WTC11 (cell line): ENCODE measurements around the gene PNLIP. TPM values are rescaled to one million over a fixed set of nuclear protein-coding genes. Genes with fewer than 3 reads are reported as not detected.

Experiments
- ATAC-seq: fragments of 200-7000 bp; cut with Tn5 transposase; 2 replicates; pipeline ENCODE4 v1.10.0; 2021; ENCODE audit warnings: mild to moderate bottlenecking, moderate library complexity
- CTCF ChIA-PET: fragments of 300-600 bp; sonication (Branson Sonifier 250); formaldehyde crosslinking; loops from one replicate; lab custom pipeline; 2021; ENCODE audit warnings: antibody characterized with exemption; lab: Charles Lee
- POLR2A ChIA-PET: fragments of 350-600 bp; sonication (Branson Sonifier 250); formaldehyde crosslinking; loops from one replicate; lab custom pipeline; 2021; ENCODE audit warnings: antibody characterized with exemption; lab: Charles Lee
- DNase-seq: peaks from one replicate; pipeline ENCODE4 v3.0.0; 2021; ENCODE audit warnings: low spot score
- H3K27ac Mint-ChIP-seq: 2 replicates; pipeline ENCODE4 v1.8.0; 2021; ENCODE audit warnings: mixed read lengths
- H3K27me3 Mint-ChIP-seq: 2 replicates; pipeline ENCODE4 v1.8.0; 2021; ENCODE audit warnings: low read depth, mild to moderate bottlenecking, moderate library complexity, mixed read lengths
- H3K36me3 Mint-ChIP-seq: 2 replicates; pipeline ENCODE4 v1.8.0; 2021; ENCODE audit warnings: mixed read lengths
- H3K4me1 Mint-ChIP-seq: 2 replicates; pipeline ENCODE4 v1.8.0; 2022; ENCODE audit warnings: mixed read lengths
- H3K4me3 Mint-ChIP-seq: 2 replicates; pipeline ENCODE4 v1.8.0; 2021; ENCODE audit warnings: mild to moderate bottlenecking, moderate library complexity, mixed read lengths
- H3K9me3 Mint-ChIP-seq: 2 replicates; pipeline ENCODE4 v1.8.0; 2021; ENCODE audit warnings: mixed read lengths
- AR ChIP-seq: fragments of 250-450 bp; sonication (Bioruptor Pico); IDR thresholded peaks from 2 replicates; pipeline ENCODE4 v1.9.0; 2021; ENCODE audit warnings: mild to moderate bottlenecking
- ATF3 ChIP-seq: sonication (generic); formaldehyde crosslinking; conservative IDR thresholded peaks from 2 replicates; pipeline ENCODE4 v1.8.1; 2022; ENCODE audit warnings: mild to moderate bottlenecking, missing genetic modification reagents
- ELF4 ChIP-seq: sonication (generic); formaldehyde crosslinking; IDR thresholded peaks from 2 replicates; pipeline ENCODE4 v1.8.1; 2022; ENCODE audit warnings: low read depth, mild to moderate bottlenecking, moderate library complexity, missing genetic modification reagents
- ETV6 ChIP-seq: sonication (generic); formaldehyde crosslinking; IDR thresholded peaks from 2 replicates; pipeline ENCODE4 v1.8.1; 2022; ENCODE audit warnings: mild to moderate bottlenecking, missing genetic modification reagents
- FOXJ3 ChIP-seq: sonication (generic); formaldehyde crosslinking; IDR thresholded peaks from 2 replicates; pipeline ENCODE4 v1.9.0; 2021; ENCODE audit warnings: missing genetic modification reagents, mild to moderate bottlenecking, borderline replicate concordance
- HMGA2 ChIP-seq: fragments of 250-450 bp; sonication (Bioruptor Pico); IDR thresholded peaks from 2 replicates; pipeline ENCODE4 v1.4.0; 2021; ENCODE audit warnings: mild to moderate bottlenecking, moderate library complexity
- HMGXB4 ChIP-seq: sonication (generic); formaldehyde crosslinking; IDR thresholded peaks from 2 replicates; pipeline ENCODE4 v1.8.1; 2023; ENCODE audit warnings: mild to moderate bottlenecking, moderate library complexity, missing genetic modification reagents
- JUN ChIP-seq: sonication (generic); formaldehyde crosslinking; IDR thresholded peaks from 2 replicates; pipeline ENCODE4 v1.8.0; 2023; ENCODE audit warnings: mild to moderate bottlenecking, missing genetic modification reagents
- MYBL2 ChIP-seq: sonication (generic); formaldehyde crosslinking; IDR thresholded peaks from 2 replicates; pipeline ENCODE4 v1.8.1; 2023; ENCODE audit warnings: mild to moderate bottlenecking, moderate library complexity, missing genetic modification reagents
- NFE2L1 ChIP-seq: sonication (generic); formaldehyde crosslinking; IDR thresholded peaks from 2 replicates; pipeline ENCODE4 v1.8.1; 2023; ENCODE audit warnings: missing genetic modification reagents
- PREB ChIP-seq: sonication (generic); formaldehyde crosslinking; IDR thresholded peaks from 2 replicates; pipeline ENCODE4 v1.8.1; 2022; ENCODE audit warnings: mild to moderate bottlenecking, missing genetic modification reagents, moderate library complexity, borderline replicate concordance
- RORB ChIP-seq: fragments of 250-450 bp; sonication (Bioruptor Pico); IDR thresholded peaks from 2 replicates; pipeline ENCODE4 v1.9.0; 2021; ENCODE audit warnings: mild to moderate bottlenecking
- SMAD3 ChIP-seq: sonication (generic); formaldehyde crosslinking; IDR thresholded peaks from 2 replicates; pipeline ENCODE4 v1.8.0; 2022; ENCODE audit warnings: missing genetic modification reagents, mild to moderate bottlenecking, borderline replicate concordance
- ZMAT4 ChIP-seq: fragments of 250-450 bp; sonication (Bioruptor Pico); IDR thresholded peaks from 2 replicates; pipeline ENCODE4 v1.9.0; 2021; ENCODE audit warnings: mild to moderate bottlenecking
- ZNF121 ChIP-seq: sonication (generic); formaldehyde crosslinking; IDR thresholded peaks from 2 replicates; pipeline ENCODE4 v1.8.0; 2023; ENCODE audit warnings: missing genetic modification reagents
- ZNF263 ChIP-seq: sonication (generic); formaldehyde crosslinking; IDR thresholded peaks from 2 replicates; pipeline ENCODE4 v1.8.1; 2022; ENCODE audit warnings: low read depth, mild to moderate bottlenecking, moderate library complexity, missing genetic modification reagents
- ZNF281 ChIP-seq: sonication (generic); formaldehyde crosslinking; IDR thresholded peaks from 2 replicates; pipeline ENCODE4 v1.8.0; 2023; ENCODE audit warnings: mild to moderate bottlenecking, missing genetic modification reagents
- ZNF317 ChIP-seq: sonication (generic); formaldehyde crosslinking; IDR thresholded peaks from 2 replicates; pipeline ENCODE4 v1.8.1; 2023; ENCODE audit warnings: low read depth, mild to moderate bottlenecking, moderate library complexity, missing genetic modification reagents, borderline replicate concordance
- total RNA-seq: library from RNA; stranded (reverse); gene quantifications from 3 replicates; pipeline ENCODE4 v1.2.3, GENCODE V29; 2021

Gene PNLIP
- total RNA-seq, 1 experiment from 2014 or later, result 1.6 TPM

- POLR2A ChIA-PET, result interaction anchor here (0.5 to 1.1 kb wide), 2 partner anchors 25 to 154 kb away, joined by 4 read pairs; no protein-coding TSS in a partner anchor
- Mint-ChIP-seq H3K36me3 (no peaks in the 10 kb centered on the region), H3K9me3 (no peaks in the 10 kb centered on the region), H3K27ac (no peak overlapping the region), H3K4me3 (no peak overlapping the region), H3K27me3 (no peaks in the 10 kb centered on the region; the same call in 1 of the 2 replicates), H3K4me1 (peaks cover 9% of the 10 kb centered on the region)
- CTCF ChIA-PET, result no interaction called here
- ATAC-seq (no peak), DNase-seq (no peak)
- TF ChIP-seq ELF4 (CRISPR knock-in tag) (no peak), HMGXB4 (CRISPR knock-in tag) (no peak), ETV6 (no peak), NFE2L1 (CRISPR knock-in tag) (no peak), RORB (CRISPR knock-in tag) (no peak), PREB (no peak), FOXJ3 (CRISPR knock-in tag) (no peak), HMGA2 (no peak), JUN (CRISPR knock-in tag) (no peak), ZNF121 (CRISPR knock-in tag) (no peak), AR (CRISPR knock-in tag) (no peak), MYBL2 (CRISPR knock-in tag) (no peak), ZMAT4 (no peak), ZNF263 (CRISPR knock-in tag) (no peak), ATF3 (no peak)
These were observed 21.0 kb upstream of the PNLIP start for GRCh38 chr10:116524736-116525135.

GRCh38 chr10:116526219-116526618, 19.5 kb upstream of the PNLIP start:
- H3K4me1 Mint-ChIP-seq, result peaks cover 9% of the 10 kb centered on the region
- TF ChIP-seq SMAD3 (CRISPR knock-in tag) (no peak), ZNF317 (CRISPR knock-in tag) (no peak), ATF3 (no peak), ZNF281 (CRISPR knock-in tag) (no peak), NFE2L1 (CRISPR knock-in tag) (no peak), ELF4 (CRISPR knock-in tag) (no peak)
- TF ChIP-seq, all 79 proteins: peak for 0
- Mint-ChIP-seq H3K36me3 (no peaks in the 10 kb centered on the region), H3K27ac (no peak overlapping the region), H3K27me3 (no peaks in the 10 kb centered on the region; the same call in 1 of the 2 replicates), H3K9me3 (peaks cover 8% of the 10 kb centered on the region), H3K4me3 (no peak overlapping the region)
- ChIA-PET CTCF (interaction anchor here (0.8 to 1.0 kb wide), 2 partner anchors 17 to 211 kb away, joined by 3 to 5 read pairs; no protein-coding TSS in a partner anchor), POLR2A (no interaction called here)
- ATAC-seq (no peak), DNase-seq (no peak)
